Stimulated activated CD4-positive, alpha-beta T cell treated with anti-CD3 and anti-CD28 coated beads, Interleukin-15, amount 100 ng/mL, for 48 hours (primary cell): Measurements from ENCODE around the gene CKMT2.

Source experiments
- DNase-seq, 2 donors: peaks; one replicate each; pipeline ENCODE4 v3.0.0-alpha.2; 2020; ENCODE audit warnings: low read depth in 2 of 2

CKMT2 gene

DNA sequence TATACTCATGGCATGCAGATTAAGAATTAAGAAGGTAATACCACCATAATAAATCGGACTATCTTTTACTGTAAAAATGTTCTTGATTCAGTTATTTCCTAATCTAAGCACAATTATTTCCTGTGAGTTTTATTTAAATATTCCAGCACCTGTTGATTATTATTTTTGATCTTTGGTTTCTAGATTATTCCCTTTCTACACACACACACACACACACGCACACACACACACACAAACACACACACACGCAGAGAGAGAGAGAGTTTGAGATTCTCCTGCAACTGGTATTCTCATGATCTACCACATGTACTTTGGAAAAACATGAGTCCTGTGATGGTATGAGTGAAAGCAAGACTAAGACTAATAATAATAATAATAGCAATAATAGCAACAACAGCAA is 17.0 kb upstream of the CKMT2 start:
- DNase-seq, result no peak

GRCh38 chr5:81219389-81219788 is 13.7 kb upstream of the CKMT2 start:
- DNase-seq, result no peak

DNA sequence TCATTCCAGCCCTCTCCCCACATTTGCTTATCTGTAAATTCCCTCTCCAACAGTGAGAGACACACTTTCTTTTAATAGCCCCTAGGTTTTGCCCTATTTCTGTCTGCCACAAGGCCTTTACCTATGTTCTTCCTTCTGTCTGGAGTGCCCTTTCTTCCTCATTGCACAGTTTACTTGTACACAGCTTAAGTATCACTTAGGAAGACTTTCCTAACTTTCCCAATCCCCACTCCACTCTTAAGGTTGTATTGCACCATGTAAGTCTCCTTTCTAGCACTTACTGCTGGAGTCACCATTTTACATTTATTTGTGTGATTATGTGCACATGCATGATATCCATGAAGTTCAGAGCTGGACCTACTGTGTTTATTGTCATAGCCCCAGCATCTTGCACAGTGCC is 10.8 kb upstream of the CKMT2 start:
- DNase-seq, result no peak

DNA sequence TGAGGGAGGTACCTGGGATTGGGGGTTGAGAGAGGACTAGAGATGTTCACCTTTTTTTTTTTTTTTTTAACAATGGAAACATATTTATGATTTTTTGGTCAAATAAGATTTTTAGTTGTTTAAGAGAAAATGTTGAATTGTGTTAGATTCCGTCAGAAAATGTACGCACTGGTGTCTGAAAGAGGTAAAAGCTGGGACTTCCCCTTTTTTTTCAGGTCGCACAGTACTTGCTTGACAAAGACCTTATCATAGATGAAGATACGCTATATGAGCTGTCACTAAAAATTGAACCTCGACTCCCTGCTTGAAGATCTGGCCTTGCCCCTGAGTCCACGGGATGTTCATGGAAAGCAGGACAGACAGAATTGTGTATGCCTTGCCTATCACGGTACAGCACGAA is 7.7 kb upstream of the CKMT2 start:
- no peak for DNase-seq

GRCh38 chr5:81226286-81226685 is 6.8 kb upstream of the CKMT2 start:
- DNase-seq, result no peak

DNA sequence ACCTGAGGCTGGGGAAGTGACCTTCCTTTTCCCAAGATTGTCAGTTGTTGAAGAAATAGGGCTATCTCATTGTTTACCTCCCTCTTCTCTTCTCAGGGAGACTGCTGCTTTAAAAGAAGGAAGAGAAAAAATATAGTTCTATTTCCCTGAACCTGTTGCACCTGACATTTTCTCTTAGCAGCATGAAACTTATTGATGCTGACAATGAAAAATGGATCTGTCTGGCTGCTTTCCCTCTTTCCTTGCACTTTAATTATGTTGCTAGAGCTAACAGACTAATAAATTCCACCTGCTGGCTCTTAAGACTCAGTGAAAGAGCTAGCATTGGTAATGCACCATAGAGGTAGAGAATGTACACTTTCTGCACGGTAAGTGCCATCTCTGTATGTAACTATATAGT is 6.2 kb upstream of the CKMT2 start:
- DNase-seq, result no peak

- no peak for DNase-seq
These were observed 5.0 kb upstream of the CKMT2 start for GRCh38 chr5:81228084-81228483.

GRCh38 chr5:81230416-81230815 is 2.7 kb upstream of the CKMT2 start:
- no peak for DNase-seq

- DNase-seq, result no peak
These were observed 550 bp upstream of the CKMT2 start for GRCh38 chr5:81232464-81233079.

DNA sequence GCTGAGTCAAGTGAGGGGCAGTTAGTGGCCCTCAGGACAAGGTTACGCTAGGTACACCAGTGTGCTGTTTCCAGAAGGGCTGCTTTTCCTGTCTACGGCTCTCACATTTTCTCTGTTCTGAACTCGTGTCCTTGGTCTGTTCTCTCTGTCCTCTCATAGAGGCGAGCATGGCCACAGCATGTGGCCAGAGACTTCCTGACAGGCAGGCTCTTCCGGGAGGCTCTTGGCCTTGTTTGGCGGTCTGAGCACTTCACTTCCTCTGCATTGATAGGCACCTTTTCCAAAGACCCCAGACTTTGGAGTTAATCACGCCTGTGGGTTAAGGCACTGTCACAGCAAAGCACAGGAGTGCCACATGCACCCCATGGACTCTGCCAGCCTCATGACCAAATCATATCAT is 1.2 kb downstream of the CKMT2 start:
- DNase-seq, result no peak

DNA sequence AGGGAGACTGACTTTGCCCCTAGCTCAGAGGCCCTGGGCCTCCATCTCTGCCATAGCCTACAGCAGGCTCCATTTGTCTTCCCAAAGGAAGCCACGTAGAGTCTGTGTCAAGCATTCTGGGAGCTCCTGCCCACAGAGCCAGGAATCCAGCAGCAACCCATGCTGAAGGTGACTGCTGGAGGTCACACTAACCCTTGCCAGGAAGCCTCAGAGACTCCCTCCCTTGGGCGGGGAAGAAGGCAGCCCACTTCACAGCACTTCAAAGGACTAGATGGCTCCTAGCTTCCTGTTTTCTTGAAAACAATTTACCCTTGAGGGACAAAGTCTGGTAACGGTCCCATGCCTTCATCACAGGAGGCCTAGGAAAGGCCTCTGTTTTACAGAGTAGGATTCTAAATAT is 1.7 kb downstream of the CKMT2 start:
- DNase-seq, result no peak

GRCh38 chr5:81235287-81236072 is 2.4 kb downstream of the CKMT2 start:
- DNase-seq, result no peak

DNA sequence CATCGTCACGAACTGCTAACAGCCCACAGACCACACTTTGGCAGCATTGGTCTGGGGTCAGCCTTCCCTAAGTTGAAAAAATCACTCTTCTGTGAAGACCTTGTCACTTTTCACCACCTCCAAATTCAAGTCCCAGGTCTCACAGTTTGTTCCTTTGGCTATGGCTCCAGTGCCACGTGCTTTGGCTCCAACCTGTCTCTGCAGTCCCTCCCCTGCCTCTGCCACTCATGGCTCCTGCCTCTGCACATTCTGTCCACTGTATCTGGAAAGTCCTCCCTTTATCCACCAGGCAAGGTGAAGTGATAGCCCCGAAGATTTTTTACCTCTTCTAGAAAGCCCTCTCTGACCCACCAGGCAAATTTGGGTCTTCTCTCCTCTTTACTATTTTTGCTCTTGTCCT is 5.3 kb downstream of the CKMT2 start:
- no peak for DNase-seq

- no peak for DNase-seq
These were observed 6.5 kb downstream of the CKMT2 start for GRCh38 chr5:81239613-81240012.

DNA sequence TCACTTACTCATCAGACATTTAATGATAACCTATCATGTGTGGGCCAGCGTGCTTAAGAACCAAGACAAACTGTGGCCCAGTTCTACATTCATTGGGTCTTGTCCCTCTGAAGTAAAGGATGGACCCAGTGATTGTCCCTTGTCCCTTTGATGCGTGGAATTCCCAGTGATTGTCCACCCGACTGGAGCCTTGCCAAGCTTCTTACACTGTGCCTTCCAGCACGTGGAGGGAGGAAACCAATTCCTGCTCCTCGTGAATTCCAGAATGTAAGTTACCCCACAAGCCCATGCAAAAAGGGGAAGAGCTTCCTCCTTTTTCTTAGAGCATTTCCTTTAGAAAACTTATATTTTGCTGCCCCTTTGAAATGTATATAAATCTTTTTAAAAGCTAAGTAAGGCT is 7.9 kb downstream of the CKMT2 start:
- DNase-seq, result no peak

DNA sequence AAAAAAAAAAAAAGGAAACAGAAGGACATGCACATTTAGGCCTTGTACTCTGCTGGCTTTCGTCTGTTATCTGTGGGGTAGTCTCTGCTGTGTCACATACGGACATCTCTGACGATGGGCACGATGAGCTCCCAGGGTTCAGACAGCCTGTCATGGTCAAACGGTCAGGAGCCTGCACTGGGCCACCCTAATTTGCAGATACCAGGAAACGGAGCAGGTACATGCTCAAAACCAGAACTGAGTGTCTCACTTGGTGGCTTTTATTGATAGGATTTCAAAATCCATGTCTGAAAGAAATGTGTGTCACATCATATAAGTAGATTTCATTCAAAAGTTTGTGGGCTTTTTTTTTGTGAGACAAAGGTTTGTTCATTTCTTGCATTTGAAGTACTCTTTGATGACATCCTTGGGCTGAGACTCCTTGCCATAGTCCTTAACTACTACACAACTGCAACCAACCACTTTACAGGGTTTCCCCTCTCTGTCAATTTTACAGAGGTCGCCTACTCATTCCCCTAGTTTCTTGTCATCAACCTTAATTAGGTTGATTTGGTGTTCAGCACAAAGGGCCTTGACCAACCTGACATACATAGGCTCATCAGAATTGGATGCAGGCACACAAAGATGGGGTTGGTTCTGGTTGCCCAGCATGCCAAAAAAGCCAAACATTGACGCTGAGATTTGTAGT is 9.0 kb downstream of the CKMT2 start:
- DNase-seq, result no peak

DNA sequence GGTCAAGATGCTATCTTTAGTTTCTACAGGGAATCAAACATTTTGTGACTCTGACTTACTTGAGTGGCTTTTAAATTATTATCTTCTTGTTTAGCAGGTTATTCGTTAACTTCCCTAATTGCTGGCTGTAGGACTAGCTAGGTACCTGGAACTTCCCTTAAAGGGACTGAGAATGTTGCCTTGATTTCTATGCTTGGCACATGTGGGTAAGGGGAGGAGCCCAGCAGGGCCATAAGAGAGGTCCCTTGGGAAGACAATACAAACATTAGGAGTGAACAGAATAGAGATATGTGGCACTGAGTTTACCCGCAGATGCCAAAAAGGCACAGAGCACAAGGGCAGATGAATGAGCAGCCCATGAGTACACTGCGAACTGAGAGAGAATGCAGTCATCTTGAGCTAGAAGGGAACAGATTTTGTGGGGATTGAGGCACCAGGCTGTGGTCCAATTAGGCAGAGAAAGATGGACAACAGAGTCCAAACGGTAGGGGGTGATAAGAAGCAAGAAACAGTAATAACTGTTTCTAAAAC is 9.8 kb downstream of the CKMT2 start:
- no peak for DNase-seq

DNA sequence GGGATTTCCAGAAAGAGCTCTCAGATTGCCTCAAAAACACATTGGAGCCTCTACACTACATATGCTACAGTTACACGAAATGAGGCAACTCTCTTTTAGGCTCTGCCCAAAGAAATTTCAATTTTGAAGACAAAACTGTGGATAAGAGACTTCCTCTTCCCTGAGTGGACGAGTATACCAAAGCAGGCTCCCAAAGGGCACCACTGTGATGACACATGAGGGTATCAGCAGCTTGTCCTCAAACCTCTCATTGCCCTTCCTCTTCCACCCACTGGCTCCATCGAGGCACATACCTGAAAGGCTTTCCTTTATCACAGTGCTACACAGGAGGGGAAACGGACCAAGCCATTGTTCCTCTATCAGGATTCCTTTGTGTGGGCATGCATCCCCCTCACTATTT is 11.3 kb downstream of the CKMT2 start:
- DNase-seq, result no peak

GRCh38 chr5:81245871-81246235 is 12.7 kb downstream of the CKMT2 start:
- no peak for DNase-seq

GRCh38 chr5:81246697-81247096 is 13.6 kb downstream of the CKMT2 start:
- DNase-seq, result no peak

DNA sequence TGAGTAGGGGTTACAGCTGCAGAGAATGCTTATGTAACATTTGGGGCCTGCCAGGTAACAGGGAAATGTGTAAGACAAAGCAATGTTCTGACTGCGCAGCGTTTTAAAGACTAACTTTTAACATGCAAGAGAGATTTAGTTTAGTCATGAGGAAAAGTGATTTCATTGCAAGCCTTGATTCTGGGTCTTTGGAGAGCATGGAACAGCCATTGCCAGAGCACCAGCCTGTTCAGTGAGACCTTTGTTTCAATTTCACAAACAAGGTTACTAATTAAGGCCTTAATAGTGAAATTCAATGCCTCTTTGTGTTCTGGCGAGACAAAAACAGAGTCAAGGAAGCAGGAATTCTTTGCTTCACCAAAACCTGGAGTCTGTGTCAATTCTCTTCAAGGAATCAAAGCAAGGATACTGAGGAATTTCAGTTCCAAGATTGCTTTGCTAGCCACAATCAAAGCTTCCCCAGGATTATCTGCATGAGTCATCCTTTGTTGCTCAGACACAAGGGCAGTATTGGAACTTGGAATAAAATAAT is 14.4 kb downstream of the CKMT2 start:
- DNase-seq, result no peak

DNA sequence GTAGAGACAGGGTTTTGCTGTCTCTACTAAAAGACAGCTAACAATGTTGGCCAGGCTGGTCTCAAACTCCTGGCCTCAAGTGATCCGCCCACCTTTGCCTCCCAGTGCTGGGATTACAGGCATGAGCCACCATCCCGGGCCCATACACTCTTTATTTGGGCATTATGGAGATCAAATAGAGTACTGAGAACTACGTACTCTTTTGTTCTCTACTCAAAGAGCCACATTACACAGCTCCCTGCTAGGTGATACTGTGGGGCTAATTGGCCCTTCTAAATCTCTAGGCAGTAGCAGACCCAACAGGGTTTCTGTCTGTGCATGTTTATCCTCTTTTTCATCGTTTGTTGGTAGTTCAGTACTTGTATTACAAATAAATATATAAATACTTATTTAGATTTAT is 16.1 kb downstream of the CKMT2 start:
- no peak for DNase-seq

GRCh38 chr5:81250004-81250403 is 16.9 kb downstream of the CKMT2 start:
- no peak for DNase-seq
